HG03139 (cell line): ENCODE results near the gene EIF4E1B.

Source experiments
- ATAC-seq: cut with Tn5 transposase; IDR thresholded peaks from one replicate; pipeline ENCODE4 v1.9.1; 2021; ENCODE audit not compliant: unreplicated experiment

EIF4E1B gene

DNA sequence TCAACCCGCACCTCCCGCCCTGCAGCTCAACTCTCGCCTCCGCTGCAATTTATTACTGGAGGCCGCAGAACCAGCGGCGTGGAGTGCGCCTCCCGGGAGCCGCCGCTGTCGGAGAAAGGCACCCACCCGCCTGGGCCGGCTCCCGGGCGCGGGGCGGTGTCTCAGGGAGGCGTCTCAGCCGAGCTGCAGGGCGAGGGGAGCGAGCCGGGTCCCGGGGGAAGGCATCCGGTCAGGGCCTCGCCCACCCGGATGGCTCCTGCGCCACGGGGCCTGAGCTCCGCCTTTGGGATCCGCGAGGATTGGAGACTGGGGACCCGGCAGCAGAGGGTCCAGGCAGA is 49.7 kb downstream of the EIF4E1B start:
- no peak for ATAC-seq

DNA sequence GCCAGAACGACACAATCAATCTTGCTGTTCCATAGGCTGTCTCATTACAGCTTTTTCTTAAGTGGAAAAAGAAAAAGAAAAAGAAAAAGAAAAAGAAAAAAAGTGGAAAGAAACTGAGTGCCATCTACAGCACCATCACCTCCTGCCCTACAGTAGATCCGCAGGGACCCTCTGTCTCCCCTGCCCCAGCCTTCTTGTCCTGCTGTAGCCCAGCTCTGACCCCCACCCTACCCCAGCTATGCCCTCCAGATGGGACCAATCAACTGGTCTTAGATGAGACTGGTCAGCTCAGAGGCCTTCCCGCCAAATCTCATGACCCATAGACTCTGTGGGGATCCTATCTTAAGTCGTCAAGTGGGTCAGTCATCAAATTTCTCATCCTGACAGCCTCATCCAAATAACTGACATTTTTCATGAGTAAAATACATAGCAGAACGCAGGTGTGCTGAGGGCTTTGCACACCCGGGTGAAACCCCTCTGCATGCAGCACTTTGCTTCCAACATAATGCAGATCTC is 51.6 kb downstream of the EIF4E1B start:
- no peak for ATAC-seq

DNA sequence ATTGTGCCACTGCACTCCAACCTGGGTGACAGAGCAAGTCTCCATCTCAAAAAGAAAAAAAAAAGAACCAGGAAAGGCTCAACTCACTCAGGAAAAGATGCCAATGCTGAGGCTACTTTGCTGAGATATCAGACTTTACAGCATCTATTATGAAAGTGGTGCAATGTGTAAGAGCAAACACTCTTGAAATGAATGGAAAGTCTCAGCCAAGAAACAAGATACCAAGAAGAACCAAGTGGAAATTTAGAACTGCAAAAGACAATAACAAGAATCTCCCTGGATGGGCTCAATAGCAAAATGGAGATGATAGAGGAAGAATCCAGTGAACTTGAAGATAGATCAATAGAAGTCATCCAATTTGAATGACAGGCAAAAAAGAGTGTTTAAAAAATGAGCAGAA is 54.5 kb downstream of the EIF4E1B start:
- ATAC-seq, result no peak

DNA sequence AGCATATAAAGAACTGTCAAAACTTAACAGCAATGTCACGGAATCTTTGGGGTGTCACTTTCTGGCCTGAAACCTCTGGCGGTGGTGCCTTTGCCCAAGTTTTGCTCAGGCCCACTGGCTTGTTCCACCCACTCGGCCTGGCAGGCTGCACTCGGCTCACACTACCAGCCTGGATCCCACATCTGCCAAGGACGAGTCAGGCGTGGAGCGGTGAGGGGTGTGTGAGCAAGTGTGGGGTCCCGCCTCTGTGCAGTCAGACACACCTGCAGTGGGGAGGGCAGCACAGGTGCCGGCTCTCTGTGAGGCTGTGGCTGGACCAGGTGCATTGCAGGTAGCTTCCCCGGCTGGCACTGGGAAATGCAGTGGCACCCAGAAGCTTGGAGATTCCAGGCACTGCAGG is 56.8 kb downstream of the EIF4E1B start:
- no peak for ATAC-seq

DNA sequence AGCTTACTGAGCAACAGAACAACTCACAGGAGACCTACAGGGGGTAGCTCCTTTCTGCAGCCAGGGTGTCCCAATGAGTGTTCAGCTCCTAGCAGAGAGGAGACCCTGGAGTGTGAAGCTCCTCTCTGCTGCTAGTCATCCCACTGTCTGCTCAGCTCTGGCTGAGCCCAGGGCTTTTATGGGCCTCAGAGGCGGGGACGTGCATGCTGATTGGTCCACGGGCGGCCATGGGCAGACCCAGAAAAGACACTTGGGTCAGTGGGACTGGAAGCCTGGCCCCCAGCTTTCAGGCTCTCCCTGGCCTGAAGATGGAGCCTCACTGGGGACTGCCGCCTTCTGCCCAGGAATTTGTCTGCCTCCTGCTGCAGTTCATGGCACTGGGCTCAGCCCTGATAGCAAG is 57.4 kb downstream of the EIF4E1B start:
- no peak for ATAC-seq

DNA sequence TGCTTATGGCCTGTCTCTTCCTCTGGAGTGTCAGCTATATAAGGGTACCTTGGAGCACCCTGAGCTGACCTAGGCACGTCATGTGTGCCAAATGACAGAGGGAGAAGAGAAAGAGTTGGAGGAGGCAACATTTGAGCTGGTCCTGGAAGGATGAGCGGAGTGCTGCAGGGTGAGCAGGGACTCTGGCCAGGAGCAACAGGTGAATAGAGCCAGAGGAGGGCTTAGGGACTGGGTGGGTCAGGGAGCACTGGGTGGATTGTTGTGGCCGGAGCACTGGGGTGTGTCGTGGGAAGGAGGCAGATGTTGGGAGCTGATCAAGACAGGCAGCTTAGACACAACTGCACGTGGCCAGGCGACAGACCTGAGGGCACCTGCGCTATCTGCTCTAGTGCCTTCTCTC is 60.4 kb downstream of the EIF4E1B start:
- ATAC-seq, result no peak

DNA sequence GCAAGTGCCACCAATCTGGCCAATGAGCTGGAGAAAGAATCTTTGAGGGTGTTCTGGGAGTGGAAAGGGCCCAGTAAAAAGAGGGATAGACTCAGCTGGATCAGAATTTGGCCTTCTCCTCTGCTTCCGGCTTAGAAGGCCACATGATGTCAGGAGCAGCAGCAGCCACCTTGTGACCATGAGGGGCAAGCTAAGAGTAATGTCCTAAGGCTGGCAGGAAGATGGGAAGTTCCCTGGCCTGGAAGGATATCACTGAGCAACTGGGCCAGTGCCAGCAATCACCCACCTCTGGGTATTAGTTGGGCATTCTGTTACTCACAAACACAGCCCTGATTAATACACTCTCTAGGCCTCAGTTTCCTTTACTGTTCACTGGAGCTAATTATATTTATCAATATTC is 61.0 kb downstream of the EIF4E1B start:
- no peak for ATAC-seq

DNA sequence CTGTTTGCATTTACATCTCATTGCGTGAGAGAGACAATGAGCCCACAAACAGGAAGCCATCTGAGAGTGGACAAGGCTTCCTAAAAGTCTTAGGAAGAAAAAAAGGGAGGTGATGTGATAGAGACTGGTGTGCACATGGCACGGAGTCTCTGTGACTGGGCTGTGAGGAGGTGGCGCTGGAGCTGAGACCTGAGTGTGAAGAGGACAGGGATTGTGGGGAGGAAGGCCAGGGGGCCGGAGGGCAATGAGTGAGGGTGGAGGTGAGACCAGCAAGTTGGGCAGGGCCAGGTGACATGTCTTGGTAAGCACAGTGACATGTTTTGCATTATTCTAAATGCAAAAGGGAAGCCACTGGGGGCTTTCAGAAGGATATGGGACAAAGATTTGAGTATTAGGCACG is 61.9 kb downstream of the EIF4E1B start:
- ATAC-seq, result no peak

DNA sequence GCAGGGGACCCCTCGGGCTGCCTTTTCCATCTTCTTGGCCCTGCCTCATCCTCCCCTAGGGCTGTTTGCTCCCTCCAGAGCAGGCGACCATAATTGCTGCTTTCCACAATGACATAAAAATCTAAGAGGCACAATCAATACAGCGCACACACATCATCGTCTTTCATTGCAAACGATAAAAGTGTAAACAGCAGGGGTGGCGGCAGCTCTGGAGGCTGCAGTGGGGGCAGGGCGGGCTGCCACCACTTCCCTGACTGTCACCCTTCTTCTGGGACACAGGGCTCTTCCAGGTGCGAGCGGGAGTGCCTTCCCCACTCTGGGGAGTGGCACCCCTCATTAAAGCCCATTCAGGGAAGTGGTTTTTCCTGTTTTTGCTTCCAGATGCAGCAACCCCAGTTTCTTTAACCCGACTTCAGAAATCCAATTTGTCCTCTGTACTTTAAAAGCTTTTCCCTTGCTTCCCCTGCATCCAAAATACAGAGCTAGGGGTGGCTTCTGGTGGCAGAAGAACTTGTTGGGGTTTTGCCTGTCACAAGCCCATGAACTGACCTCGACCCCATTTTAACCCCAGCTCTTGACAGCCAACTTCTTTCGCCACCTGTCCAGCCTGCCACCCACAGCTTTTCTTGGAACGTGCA is 62.5 kb downstream of the EIF4E1B start:
- no peak for ATAC-seq

DNA sequence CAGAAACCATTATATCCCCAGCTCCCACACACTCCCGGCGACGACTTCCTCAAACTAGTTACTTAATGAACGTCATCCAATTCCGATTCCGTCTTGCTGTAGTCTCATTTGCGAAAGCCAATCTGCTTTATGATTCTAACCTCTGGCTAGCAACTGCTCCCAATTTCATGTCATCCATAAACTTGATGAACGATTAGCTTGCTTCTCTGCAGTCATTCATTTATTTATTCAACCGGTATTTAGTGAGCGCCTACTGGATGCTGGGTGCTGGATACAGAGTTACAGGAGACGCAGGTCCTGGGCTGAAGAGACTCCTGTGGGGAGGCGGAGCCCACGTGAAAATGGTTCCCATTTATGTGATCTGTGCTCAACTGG is 63.0 kb downstream of the EIF4E1B start:
- no peak for ATAC-seq

DNA sequence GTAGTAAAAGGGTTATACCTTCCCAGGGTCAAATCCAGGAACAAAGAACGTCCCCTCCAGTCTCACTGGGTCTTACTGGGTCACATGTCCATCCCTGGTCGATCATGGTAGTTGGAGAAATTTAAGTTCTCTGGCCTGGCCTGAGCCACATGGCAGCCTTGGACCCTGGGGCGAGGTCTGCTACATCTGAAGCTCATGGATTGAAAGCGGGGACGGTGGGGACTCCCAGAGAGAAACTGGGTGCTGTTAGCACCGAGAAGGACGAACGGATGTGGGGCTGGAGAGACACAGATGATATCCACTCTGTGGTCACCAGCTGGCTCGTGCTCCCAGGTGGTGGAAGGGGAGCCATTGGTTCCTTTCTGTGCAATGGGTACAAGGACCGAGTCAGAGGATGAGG is 63.7 kb downstream of the EIF4E1B start:
- no peak for ATAC-seq

DNA sequence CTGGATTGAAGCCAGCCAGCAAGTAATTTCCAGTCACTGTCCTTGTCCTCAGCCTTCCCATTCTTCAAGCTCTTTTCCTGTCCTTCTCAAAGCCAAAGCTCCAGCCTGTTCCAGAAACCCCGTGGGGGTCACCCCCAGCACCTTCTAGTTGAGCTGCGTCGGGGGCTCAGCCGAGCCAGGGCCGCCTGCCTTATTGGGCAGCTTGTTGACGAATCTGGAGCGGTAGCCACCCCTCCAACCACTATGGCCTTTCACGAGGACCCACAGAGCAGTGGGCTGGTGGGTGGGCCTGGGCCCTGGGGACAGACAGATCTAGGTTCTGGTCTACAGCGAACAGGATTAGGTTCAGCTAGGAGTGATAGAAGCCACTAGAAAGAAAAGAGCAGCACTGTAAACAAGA is 64.2 kb downstream of the EIF4E1B start:
- no peak for ATAC-seq

DNA sequence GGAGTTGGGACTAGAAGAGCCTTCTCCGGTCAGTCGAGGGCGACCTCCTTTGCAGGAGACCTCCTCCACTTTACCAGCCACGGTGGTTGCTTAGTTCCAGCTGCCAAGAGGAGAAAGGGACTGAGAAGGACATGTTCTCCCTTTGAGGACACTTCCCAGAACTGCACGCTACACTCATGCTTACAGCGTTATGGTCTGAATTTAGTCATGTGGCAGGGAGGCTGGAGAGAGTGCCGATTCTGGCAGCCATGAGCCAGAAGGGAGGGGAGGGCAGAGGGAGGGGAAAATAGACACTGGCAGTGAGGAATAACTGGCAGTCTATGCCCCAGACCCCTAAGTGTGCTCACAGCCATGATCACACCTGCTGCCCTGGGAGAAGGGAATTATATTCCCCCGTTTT is 64.6 kb downstream of the EIF4E1B start:
- ATAC-seq, result no peak
